ENCODE data around the gene IFT172. TPM values are rescaled to one million over a fixed set of nuclear protein-coding genes. Genes with fewer than 3 reads are reported as not detected.

IFT172 gene
- total RNA-seq, 4 donors from 2014 or later = 30.9 to 56.8 (median 43.7) TPM

GRCh38 chr2:27494944-27495554 lies 5.5 kb upstream of the IFT172 start, which contains the start of gene FNDC4:
Gene FNDC4 (minus strand): TSS chr2:27495200. CDS start chr2:27494679, 521 bp downstream.
- H3K9me3 ChIP-seq = no peaks in the 10 kb centered on the region
- DNase-seq = peak; percentile 12 to 15
- TF ChIP-seq CTCF (IDR thresholded peaks at IDR 0.05) (no peak), POLR2A (IDR thresholded peaks at IDR 0.05) (peak in 1 of 2 donors; percentile 24)
- H3K27me3 ChIP-seq = no peaks in the 10 kb centered on the region
- intact Hi-C loops (cut with DNase I) = loop anchor here (10.0 kb wide), 2 partner anchors 60 to 170 kb away; partner anchors contain the start of genes SLC4A1AP and SUPT7L
- H3K36me3 ChIP-seq = no peaks in the 10 kb centered on the region
- WGBS, 2 donors = 0 to 2% methylated on average over 15 to 32 of the region's 70 CpGs
- peaks cover 0 to 8% of the 10 kb centered on the region in 2 donors for H3K4me1 ChIP-seq
- peak within 1 kb of the TSS in 1 of 3 donors; percentile 38 for H3K27ac ChIP-seq
- peak within 1 kb of the TSS; percentile 37 to 50 (median 38) for H3K4me3 ChIP-seq (replicated peaks in 1 of 3)

- Histone ChIP-seq H3K9me3 (no peaks in the 10 kb centered on the region), H3K4me1 (peaks cover 0 to 9% of the 10 kb centered on the region in 2 donors), H3K27me3 (no peaks in the 10 kb centered on the region), H3K27ac (peak overlapping the region in 1 of 3 donors; percentile 38), H3K4me3 (replicated peaks in 1 of 3) (peak overlapping the region; percentile 37 to 50 (median 38)), H3K36me3 (no peaks in the 10 kb centered on the region)
- 24 to 42% methylated on average over 11 to 14 of the region's 35 CpGs for WGBS, 2 donors
- intact Hi-C loops (cut with DNase I) = loop anchor here (10.0 kb wide), 2 partner anchors 60 to 170 kb away; partner anchors contain the start of genes SLC4A1AP and SUPT7L
- TF ChIP-seq POLR2A (IDR thresholded peaks at IDR 0.05) (no peak), CTCF (IDR thresholded peaks at IDR 0.05) (no peak)
- peak; percentile 12 to 23 for DNase-seq
These were observed 4.9 kb upstream of the IFT172 start for GRCh38 chr2:27494284-27494943.

- no peaks in the 10 kb centered on the region for H3K27me3 ChIP-seq
- no peak overlapping the region for H3K27ac ChIP-seq
- intact Hi-C loops (cut with DNase I) = loop anchor here (10.0 kb wide), 2 partner anchors 59 to 171 kb away; partner anchors contain the start of genes SLC4A1AP and SUPT7L
- no peak overlapping the region for H3K4me3 ChIP-seq (replicated peaks in 1 of 3)
- no peaks in the 10 kb centered on the region for H3K9me3 ChIP-seq
- no peak for DNase-seq
- peaks cover 3 to 13% of the 10 kb centered on the region in 2 donors for H3K4me1 ChIP-seq
- 87 to 90% methylated on average over 12 to 13 of the region's 13 CpGs for WGBS, 2 donors
- TF ChIP-seq POLR2A (IDR thresholded peaks at IDR 0.05) (no peak), CTCF (IDR thresholded peaks at IDR 0.05) (no peak)
- H3K36me3 ChIP-seq = no peaks in the 10 kb centered on the region
These were observed 4.4 kb upstream of the IFT172 start for GRCh38 chr2:27493948-27494283.

GRCh38 chr2:27492557-27492956 lies 3.0 kb upstream of the IFT172 start:
- Histone ChIP-seq H3K27me3 (no peaks in the 10 kb centered on the region), H3K4me3 (replicated peaks in 1 of 3) (no peak overlapping the region), H3K9me3 (no peaks in the 10 kb centered on the region), H3K4me1 (peaks cover 6 to 16% of the 10 kb centered on the region in 2 donors), H3K36me3 (no peaks in the 10 kb centered on the region), H3K27ac (no peak overlapping the region)
- intact Hi-C loops (cut with DNase I) = loop anchor here (10.0 kb wide), 2 partner anchors 58 to 172 kb away; partner anchors contain the start of genes SLC4A1AP and SUPT7L
- DNase-seq = no peak
- no peak for TF ChIP-seq CTCF (IDR thresholded peaks at IDR 0.05)
- TF ChIP-seq POLR2A (IDR thresholded peaks at IDR 0.05) = no peak
- 90% methylated on average over 4 of the region's 4 CpGs for WGBS, 2 donors

- DNase-seq = no peak
- peaks cover 0 to 7% of the 10 kb centered on the region in 2 donors for H3K36me3 ChIP-seq
- intact Hi-C loops (cut with DNase I) = no loop called here
- TF ChIP-seq POLR2A (IDR thresholded peaks at IDR 0.05) (no peak), CTCF (IDR thresholded peaks at IDR 0.05) (no peak)
- no peaks in the 10 kb centered on the region for H3K27me3 ChIP-seq
- 5 to 8% methylated on average over 11 of the region's 11 CpGs for WGBS, 2 donors
- peak overlapping the region; percentile 34 to 63 (median 52) for H3K27ac ChIP-seq
- peak overlapping the region in 2 of 3 donors; percentile 22 to 31 for H3K4me3 ChIP-seq (replicated peaks in 1 of 3)
- no peaks in the 10 kb centered on the region for H3K9me3 ChIP-seq
- peaks cover 6 to 11% of the 10 kb centered on the region in 2 donors for H3K4me1 ChIP-seq
These were observed 435 bp downstream of the IFT172 start for GRCh38 chr2:27489118-27489497.

Measured in thyroid gland (tissue), 4 donors.